ENCODE data around the gene MCM5.
A peak's percentile ranks its signal among the peaks of the same experiment; 100 is the strongest.
"Not testable (repeated sequence)": the region's sequence is repeated elsewhere in the genome, so short reads cannot be mapped to it uniquely, and the experiment has no call there.

The MCM5 gene

GRCh38 chr22:35452810-35453743 lies 53.1 kb downstream of the MCM5 start:
- DNase-seq = no peak

- DNase-seq = peak; percentile 18
Observed at GRCh38 chr22:35454416-35455054, 54.6 kb downstream of the MCM5 start.

GRCh38 chr22:35455529-35455928 lies 55.6 kb downstream of the MCM5 start:
- DNase-seq = no peak

- no peak for DNase-seq
Observed at GRCh38 chr22:35456757-35457156, 56.8 kb downstream of the MCM5 start.

GRCh38 chr22:35457729-35458546 lies 58.0 kb downstream of the MCM5 start:
- DNase-seq = no peak

- peak; percentile 56 for DNase-seq
Observed at GRCh38 chr22:35458547-35459422, 58.8 kb downstream of the MCM5 start.

- no peak for DNase-seq
Observed at GRCh38 chr22:35459423-35459894, 59.5 kb downstream of the MCM5 start.

- DNase-seq = not testable (repeated sequence)
Observed at GRCh38 chr22:35459976-35460375, 60.0 kb downstream of the MCM5 start.

- no peak for DNase-seq
Observed at GRCh38 chr22:35460688-35461087, 60.7 kb downstream of the MCM5 start.

- peak; percentile 60 for DNase-seq
Observed at GRCh38 chr22:35462498-35463230, 62.7 kb downstream of the MCM5 start.

- no peak for DNase-seq
Observed at GRCh38 chr22:35463231-35463933, 63.4 kb downstream of the MCM5 start.

- no peak for DNase-seq
Observed at GRCh38 chr22:35464399-35464798, 64.5 kb downstream of the MCM5 start.

- no peak for DNase-seq
Observed at GRCh38 chr22:35465109-35465701, 65.3 kb downstream of the MCM5 start.

- DNase-seq = peak; percentile 12
Observed at GRCh38 chr22:35467681-35468434, 67.9 kb downstream of the MCM5 start.

- no peak for DNase-seq
Observed at GRCh38 chr22:35470903-35471321, 71.0 kb downstream of the MCM5 start.

- DNase-seq = not testable (repeated sequence)
Observed at GRCh38 chr22:35471566-35471965, 71.6 kb downstream of the MCM5 start.

- no peak for DNase-seq
Observed at GRCh38 chr22:35472488-35472887, 72.5 kb downstream of the MCM5 start.

- DNase-seq = no peak
Observed at GRCh38 chr22:35473971-35474370, 74.0 kb downstream of the MCM5 start.
